HG03139 (cell line): ENCODE measurements around the gene SPARC.
A peak's percentile ranks its signal among the peaks of the same experiment; 100 is the strongest.

Source experiments
- ATAC-seq: cut with Tn5 transposase; IDR thresholded peaks from one replicate; pipeline ENCODE4 v1.9.1; 2021; ENCODE audit not compliant: unreplicated experiment

SPARC gene

DNA sequence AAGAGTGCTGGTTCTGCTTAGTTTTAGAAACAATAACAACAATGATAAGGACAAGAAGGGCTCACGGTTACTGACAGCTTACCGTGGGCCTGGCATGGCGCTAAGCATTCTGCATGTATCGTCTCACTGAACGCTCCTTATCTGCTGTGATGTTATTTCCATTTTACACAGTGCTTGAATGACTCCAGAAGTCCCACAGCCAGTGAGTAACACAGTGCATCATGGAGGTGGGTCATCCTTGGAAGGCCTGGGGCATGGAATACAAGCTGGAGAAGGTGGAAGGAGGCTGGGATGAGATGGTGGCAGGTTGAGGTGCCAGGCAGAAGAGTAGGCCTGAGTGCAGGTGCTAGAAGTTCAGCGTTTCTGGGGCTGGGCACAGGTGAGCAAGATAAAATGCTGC is 59.1 kb downstream of the SPARC start:
- ATAC-seq: no peak

DNA sequence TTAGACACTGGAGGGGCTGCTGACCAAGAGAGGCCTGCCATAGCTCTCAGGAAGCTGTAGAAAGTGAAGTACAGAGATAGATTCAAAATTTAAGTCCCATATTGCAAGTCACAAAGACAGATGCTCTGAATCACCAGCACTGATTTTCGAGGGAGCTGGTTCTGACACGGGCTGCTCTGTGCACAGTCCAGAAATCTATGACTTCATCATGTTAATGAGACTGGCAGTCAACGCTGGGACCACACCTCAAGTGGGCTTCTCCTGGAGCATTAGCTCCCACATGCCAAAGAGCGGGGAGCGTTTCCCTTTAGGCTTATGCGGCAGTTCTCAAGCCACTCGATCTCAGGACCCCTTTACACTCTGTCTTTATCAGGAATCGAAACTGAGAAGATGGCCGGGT is 61.4 kb downstream of the SPARC start:
- no peak for ATAC-seq

DNA sequence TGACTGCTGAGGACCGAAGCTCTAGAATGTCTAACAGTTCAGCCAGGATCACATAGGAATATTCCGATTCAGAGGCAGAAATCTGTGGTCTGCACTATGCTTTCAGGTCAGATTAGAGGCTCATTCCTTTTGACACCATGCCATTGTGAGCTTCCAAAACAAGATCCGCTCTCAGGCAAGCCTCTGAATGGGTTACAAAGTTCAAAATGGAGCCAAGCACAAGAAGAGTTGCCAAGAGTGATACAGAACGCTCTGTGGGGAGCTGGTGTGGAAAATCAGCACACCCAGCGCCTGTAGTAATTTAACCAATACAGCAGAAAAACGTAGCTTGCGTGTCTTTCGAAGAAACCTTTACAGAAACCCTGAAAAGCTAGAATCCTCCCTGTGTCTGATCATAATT is 62.2 kb downstream of the SPARC start:
- no peak for ATAC-seq

DNA sequence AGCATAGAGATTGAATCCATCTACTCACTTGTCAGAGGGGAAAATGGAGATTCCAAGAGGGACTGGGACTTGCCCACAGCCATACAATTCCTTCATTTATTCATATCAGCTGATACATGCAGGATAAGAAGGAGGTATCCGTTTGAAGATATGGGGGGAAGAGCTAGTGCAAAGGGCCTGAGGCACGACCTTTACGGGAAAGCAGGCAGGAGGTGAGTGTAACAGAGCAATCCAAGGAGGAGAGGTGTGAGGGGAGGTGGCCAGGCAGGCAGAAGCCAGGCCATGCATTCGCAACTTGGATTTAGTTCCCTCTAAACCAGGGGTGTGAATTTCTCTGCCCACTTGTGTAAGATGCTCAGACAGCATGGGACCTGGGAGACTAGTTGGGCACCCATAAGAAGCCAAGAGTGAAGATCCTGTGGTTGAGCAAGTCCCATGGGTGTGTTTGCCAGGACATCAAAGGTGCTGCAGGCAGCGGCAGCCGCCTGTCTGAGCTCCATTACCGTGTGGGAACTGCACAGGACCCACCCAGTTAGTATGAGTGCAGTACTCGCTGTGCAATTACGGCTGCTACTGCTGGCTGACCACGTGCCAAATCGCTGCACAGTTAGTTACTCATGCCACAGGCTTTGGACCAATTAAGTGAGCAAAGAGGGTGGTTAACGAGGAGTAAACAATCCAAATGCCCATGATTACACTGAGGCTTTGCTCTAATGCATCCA is 64.2 kb downstream of the SPARC start:
- no peak for ATAC-seq

DNA sequence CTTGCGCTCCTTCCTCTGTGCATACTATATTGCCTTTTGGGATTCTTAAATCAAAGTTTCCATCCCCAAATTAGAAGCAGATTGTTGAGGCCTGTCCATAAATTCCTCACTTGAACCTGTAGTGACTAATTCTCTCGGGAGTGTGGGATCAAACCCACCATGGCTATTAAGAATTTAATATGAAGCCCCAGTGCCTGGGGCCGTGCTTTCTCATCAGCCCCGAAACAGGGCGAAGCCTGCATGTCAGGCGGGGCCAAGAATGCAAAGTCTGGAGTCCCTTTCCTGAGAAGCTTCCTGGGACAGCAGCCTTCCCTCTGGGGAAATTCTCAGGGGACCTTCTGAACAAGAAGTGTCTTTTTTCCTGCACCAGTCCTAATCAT is 66.3 kb downstream of the SPARC start:
- ATAC-seq: no peak

DNA sequence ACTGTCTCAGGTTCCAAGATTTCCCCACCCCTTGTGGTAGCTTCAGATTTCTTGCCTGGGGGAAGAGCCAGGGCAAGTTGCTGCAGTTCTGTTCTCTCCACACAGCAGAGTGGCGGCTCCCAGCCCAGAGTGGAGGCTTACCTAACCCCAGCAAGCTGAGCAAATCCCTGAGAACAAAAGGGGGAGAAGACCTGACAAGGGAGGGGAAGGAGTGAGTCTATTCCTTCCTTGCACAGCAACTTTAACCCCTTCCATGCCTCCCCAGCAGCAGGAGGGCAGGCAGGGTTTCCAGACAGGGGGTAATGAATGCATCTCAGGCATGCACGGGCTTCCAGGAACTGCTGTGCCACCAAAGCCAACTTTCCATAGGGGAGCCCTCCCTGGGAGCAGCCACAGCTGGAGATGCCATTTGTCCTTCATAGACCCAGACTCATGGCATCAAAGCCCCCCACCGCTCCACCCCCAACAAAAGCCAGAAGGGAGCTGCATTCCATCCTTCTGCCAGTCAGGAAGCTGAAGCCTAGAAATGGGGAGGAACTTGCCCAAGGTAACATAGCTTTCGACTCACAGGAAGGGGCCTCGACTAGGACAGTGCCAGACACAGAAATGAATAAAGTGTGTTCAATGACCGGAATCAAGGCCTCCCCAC is 66.8 kb downstream of the SPARC start:
- ATAC-seq: no peak

DNA sequence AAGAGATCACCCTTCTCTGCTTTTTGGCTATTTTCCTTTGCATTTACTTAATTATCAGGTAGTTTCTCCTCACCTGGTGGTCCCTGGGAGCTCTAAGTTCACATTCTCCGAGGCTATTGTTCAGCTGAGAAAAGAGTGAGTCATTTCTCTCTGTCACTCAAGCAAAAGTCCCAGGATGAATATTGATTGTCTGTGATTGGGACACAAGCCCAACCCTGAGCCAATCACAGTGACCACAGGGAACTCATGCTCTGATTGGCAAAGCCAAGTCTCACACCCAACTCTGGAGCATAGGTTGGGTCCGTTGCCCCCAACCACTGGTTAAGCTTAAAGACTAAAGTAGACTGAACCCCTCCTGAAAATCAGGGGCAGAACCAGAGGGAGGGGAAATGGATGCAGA is 67.8 kb downstream of the SPARC start:
- ATAC-seq: no peak

DNA sequence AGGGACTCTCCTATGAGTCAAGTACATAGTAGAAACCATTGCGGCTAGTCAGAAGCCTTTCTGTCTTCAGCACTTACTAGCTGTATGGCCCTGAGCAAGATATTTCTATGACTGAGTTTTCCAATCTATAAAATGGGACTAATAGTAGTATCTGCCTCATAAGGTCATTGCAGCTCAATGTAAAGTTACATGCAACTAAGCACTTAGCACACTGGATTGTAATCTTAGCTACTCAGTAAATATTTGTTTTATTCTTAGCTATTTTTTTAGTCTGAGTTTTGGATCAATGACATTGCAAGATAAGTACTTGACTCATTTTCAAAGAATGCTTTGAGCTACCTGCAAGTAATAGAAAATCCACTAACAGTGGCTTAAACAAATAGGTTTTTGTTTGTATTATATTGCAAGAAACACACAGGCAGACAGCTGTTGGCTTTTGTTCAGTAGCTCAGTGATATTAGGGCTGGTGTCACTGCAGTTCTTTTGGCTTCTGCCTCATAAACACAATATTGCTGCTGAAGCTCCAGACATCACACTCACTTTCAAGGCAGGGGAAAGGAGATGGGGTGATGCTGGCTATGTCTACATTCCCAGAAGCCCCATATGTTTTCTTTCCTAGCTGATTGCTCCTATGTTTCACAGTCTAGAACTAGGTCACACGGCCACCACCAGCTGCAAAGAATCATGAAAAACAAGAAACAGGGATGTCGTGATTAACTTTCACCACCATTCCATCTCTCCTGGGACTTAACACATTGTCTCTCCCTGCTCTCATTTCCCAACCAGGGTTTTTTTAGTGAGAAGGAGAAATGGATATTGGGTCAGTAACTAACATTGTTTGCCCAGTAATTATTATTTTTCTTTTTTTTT is 68.6 kb downstream of the SPARC start:
- ATAC-seq: no peak

DNA sequence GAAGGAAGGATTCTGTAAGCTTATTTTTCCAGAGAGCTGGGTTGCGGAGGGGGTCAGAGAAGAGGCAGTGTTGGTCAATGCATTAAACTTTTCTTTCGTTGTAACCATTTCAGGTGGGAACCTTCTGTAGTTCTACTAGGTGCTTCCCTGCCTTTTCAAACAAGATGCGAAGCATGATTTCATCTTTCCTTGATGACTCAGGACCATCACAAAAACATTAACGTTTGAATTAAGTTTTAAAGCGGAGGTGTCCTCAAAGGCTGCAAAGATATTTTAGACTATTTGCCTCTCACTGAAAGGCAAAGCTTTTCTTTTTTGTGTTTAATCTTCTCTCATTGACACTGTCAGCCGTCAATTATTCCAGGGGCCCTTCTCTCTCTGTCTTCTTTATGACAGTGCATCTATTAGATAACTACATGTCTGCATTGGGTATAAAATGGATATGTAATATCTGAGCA is 69.3 kb downstream of the SPARC start:
- ATAC-seq: no peak

DNA sequence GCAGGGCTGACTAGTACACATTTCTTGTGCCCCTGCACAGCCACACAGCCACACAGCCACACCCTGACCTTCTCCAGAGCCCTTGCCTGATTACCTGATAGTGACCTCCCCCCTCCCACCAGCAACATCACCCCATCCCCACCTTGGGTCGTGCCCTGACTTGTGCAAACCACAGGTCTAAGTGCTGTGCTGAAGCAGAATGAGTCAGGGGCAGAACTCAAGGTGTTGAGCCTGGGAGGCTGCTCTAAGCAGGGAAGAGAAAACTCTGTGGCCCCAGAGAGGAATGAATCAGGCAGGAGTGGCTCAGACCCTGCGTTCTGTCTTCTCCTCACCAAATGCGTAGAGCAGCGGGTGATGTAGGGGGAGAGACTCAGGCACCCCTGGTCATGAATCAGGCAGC is 71.3 kb downstream of the SPARC start:
- no peak for ATAC-seq

DNA sequence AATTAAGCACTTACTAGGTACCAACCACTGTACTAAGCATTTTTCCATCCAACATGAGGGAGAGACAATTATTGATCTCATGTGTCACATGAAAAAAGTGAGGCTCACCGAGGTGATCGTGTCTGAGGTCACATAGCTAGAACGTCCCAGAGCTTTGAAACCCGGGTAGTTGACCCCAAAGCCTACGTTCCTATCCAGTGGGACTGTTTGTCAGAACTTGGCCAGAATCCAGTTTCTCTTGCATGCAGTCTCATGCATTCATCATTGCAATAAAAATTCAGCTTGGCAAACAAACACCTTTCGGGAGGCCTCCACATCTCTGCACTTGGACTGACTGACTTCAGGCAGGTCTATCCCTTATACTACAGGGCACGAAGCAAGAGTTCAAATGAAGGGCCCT is 72.2 kb downstream of the SPARC start:
- no peak for ATAC-seq

DNA sequence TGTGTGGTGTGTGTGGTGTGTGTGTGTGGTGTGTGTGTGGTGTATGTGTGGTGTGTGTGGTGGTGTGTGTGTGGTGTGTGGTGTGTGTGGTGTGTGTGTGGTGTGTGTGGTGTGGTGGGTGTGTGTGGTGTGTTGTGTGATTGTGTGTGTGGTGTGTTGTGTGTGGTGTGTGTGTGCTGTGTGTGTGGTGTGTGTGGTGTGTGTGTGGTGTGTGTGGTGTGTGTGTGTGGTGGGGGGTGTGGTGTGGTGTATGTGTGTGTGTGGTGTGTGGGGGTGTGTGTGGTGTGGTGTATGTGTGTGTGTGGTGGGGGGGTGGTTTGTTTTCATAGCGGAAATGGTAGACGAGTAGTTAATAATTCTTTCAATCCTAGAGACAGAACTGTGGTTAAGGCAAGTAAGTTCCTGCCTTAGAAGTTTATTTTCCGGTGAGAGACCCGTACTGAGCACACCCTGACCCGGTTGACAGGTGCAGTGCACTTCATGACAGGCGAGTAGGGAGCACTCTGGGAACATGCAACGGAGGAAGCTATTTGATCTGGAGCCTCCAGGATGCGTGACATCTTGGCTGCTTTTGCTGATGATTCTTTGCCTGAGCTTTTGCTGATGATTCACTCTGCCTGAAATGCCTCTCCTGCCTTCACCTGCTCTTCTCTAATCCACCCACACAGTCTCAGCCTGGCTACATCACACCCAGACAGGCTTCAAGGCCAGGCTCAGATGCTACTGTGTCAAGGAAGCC is 73.9 kb downstream of the SPARC start:
- ATAC-seq: peak; percentile 69

DNA sequence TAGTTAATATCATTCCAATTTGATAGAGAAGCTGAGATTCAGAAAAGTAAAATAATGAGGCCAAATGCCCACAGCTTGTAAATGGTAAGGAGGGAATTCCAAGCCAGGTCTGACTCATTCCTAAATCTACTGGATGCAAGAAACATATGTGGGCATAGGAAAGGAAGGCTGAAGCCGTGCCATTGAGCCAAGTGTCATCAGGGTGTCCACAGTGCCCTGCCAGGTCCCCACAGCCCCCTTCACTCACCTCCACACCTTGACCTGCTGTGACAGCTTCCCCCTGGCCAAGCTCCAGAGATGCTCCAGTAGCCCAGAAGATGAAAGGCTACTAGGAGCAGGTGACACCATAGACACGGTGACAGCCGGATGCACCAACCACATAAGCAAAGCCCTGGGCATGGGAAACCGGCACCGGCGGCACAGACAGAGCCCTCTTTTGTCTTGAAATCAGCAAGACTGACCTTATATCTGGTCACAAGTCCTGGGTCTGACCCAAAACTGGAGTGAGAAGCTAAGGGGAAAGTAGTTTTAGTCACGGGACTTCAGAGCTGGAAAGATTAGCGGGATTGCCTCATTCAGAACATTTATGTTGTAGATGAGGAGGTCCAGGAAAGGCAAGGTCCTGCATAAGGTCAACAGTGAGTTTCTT is 75.5 kb downstream of the SPARC start:
- no peak for ATAC-seq
